COLO829 (cell line): ENCODE measurements around the gene NTNG1.

Experiments used
- DNase-seq: peaks from one replicate; pipeline ENCODE4 v3.0.0; 2012; ENCODE audit warnings: low spot score

The NTNG1 gene

DNA sequence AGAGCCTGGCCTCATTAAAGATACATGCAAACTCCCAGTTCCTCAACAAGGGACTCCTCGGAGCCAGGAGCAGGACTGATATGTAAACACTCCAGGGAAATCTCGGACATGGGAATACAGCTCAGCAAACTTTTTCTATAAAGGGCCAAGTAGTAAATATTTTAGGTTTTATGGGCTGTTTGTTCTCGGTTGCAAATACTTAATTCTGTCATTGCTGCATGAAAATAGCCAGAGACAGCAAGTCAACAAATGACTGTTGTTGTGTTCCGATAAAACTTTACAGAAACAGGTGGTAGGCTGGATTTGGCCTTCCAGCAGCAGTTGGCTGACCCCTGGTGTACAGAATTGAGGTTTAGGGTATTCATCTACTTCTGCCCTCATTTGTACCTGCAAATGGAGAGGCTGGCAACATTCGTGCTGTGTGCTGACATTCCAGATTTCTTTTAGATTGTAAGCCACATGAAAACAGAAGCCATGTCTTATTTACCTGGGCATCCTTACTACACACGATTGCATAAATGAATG, 360.3 kb downstream of the NTNG1 start:
- no peak for DNase-seq

DNA sequence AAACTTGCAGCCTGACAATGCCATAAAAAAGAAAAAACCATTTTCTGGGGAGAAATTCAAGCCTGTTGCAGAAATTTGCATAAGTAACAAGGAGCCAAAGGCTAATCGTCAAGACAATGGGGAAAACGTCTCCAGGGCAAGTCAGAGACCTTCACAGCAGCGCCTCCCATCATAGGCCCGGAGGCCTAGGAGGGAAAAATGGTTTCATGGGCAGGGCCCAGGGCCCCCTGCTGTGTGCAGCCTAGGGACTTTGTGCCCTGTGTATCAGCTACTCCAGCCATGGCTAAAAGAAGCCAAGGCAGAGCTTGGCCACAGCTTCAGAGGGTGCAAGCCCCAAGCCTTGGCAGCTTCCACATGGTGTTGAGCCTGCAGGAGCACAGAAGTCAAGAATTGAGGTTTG, 369.5 kb downstream of the NTNG1 start:
- no peak for DNase-seq

DNA sequence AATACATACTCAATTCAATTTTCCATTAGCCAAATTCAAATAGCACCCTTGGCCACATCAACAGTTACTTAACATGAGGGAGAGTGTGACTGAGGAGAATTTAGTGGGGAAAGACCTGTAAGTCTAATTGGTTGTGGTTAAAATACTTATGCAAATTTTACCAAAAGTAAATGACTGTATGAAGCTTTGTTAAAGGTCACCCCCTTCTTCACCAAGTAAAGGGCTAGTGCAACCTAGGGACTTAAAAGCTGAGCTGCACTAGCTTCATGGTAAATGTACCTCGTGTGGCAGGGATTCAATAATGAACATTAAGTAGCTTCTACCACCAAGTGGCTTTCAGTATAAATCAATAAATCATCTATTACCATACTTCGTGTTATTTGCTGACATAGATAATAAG, 372.0 kb downstream of the NTNG1 start:
- no peak for DNase-seq

DNA sequence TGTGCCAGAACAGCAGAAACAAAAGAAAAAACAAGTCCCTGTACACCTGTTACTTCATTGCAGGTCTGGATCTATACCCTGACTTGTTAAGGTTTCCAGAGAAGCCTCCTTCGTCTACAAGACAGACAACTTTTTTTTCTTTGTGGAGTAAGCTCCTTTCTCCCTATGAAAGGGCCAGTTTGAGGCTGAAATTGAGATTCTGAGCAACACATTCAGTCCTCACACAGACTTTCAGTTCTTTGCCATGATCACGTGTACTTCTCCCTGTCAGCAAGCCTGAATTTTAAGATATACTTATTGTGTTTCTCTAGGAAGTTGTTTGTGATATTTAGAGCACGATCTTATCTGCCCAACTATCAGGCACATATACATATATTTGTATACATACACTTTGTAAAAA, 374.0 kb downstream of the NTNG1 start:
- no peak for DNase-seq

DNA sequence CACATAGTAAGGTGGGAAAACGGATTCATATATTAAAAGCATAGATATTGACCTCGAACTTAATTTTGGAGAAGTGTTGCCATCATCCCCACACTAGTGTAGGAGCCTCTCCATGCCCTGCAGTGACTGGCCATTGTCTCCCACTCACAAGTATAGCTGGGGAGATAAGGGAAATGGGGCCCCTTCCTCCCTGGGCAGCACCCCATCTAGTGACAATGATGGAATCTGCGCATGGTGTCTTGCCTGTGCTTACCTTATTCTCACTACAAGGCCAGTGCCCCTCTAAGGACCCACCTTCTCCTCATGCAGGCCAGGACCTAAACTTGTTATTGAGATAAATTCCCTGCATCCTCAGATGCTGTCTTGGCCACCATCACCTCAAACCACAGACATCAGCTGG, 374.9 kb downstream of the NTNG1 start:
- no peak for DNase-seq

DNA sequence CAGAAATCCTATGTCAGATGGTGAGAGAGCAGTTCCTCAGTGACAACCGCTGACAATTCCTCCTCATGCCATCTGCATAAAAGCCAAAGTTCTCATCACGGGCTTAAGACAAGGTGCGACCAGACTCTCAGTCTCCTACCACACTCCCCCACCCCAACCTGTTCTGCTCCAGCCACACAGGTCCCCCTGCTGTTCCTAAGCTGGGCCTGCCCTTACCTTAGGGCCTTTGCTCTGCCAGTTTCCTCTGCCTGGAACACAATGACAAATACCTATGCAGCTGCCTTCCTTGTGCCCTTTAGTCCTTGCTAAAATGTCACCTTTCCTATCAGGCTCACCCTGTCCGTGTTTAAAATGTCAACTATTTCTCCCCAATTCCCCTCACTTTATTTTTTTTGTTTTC, 382.2 kb downstream of the NTNG1 start:
- DNase-seq = no peak

DNA sequence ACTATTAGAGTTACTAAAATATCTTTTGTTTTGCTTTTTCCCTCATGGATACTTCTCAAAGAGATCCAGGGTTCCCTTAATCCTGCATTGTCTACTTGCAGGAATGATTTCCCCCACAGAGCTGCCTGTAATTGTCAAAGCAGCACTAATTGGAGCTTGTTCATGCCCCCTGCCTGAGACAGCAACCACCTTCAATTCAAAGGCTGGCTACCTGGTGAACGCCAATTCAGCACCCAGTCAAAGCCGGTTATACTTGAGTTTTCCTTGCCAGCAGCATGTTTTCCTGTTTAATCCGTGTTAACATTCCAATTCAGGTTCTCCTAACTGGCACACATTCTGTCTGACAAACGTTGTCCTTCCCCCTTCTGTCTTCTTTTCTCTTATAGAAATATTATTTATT, 382.9 kb downstream of the NTNG1 start:
- no peak for DNase-seq

DNA sequence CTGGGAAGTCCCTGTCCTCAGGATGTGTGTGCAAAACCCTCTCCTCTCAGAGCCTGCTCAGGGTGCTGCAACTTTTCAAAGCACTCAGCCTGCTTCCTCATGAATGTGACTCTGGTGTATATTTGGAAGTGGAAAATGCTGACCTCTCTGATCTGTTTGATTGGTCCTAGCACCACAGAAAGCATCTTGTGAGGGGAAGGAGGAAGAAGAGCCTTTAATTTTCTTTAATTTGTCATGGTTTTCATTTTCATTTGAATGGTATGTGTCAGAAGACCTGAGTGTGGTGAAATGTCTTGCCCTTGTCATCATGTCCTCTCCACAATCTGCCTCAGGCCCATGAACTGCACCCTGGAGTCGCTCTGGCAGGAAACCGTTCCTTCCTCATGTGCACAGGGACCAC, 383.5 kb downstream of the NTNG1 start:
- no peak for DNase-seq

DNA sequence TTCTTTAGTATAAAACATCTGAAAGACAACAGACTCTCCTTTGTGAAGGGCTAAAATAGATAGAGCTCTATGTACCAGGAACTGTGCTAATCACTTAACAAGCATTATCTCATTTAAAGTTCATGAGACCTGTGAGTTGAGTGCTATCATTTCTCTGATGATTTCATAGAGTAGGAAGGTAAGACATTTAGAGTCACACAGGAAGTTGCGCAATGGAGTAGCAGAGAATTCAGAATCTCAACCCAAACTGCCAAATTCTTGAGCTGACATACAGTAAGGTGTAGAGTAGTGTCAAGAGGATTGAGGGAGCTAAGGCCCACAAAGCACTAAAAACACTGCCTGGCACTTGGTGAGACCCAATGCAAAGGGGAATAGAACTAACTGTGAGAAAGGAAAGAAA, 384.3 kb downstream of the NTNG1 start:
- DNase-seq = no peak

DNA sequence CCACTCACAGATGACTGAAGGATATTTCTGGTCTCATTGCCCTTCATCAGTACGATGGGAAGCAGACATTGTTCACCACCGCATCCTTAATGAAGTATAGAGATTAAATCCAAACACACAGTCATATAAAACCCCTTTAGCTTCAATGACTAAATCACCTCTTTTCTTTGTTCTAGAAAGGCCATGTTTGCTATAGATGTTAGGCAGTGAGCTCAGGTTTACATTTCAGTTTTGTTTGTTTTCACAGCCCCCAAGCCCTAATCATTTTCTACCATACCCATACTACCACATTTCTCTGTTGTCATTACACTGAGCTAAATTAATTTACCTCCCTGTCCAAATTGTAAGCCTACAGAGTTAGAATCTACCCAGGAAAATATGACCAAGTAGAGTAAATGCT, 385.1 kb downstream of the NTNG1 start:
- no peak for DNase-seq

DNA sequence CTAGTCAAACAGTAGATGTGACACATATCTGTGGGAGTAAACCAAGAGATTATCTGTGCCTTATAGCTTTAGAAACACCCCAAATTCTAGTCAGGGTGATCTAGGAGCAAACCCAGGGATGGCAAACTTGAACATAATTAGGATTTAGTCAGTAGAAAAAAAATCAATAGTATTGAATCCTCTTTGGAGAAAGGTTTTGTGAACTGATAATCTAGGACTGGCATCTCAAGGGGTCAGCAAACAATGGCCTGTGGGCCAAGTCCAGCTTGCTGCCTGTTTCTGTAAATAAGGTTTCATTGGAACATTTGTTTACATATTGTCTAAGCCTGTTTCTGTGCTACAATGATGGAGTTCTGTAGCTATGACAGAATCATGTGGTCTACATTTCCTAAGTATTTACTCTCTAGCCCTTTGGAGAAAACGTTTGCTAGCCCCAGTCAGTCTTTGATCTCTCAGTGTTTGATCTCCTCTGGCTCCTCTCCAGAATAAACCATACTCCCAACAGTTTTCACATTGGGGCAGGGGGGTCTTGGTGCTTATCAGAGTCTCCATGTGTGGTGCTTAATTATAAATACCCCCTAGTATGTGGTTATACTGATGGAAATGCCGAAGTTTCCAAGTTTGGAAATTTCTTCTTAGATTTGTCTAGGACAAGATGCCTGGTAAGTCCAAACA, 385.8 kb downstream of the NTNG1 start:
- DNase-seq = no peak

DNA sequence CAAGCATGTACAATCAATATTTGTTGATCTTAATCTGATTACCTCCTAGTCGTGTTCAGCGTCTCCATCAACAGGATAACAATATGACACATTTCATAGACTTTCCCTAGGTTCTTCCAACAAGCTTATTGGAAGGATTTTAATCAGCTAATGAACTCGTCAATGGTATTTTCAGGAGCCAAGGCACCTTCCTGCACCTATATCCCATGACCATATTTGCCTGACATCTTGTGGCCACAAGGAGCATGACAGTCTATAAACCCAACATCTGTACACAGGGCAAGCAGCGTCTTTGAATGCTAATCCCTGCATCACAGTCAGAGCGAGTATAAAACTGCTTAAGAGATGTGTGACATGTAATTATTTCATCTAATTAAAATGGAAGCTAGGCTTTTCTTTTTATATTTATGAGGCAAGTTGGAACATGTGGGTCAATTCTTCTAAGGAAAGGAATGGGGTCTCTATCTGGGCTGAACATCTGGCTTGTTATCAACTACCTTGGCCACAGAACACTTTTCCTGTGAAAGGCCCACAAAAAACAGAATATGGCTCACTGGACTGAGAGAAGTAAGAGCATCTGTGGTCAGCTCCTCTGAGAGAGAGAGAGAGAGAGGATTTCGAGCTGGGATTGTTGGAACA, 388.8 kb downstream of the NTNG1 start:
- peak; percentile 51 for DNase-seq

DNA sequence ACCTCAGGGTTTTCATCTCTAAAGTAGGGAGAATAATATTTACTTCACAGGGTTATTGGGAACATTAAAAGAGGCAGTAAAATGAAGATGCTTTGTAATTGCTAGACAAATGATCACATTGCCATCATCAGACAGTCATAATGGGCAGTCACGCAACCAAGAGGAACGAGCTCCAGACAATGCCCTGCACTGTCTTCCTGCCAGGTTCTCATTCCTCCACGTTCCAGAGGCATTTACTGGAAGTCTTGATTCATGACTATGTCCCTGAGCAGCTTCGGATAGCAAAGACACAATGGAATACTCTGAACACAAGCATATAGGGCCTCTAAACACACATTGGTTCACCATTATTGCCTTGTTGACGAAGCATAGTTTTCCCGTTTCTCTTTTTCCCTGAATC, 389.7 kb downstream of the NTNG1 start:
- peak; percentile 81 for DNase-seq

DNA sequence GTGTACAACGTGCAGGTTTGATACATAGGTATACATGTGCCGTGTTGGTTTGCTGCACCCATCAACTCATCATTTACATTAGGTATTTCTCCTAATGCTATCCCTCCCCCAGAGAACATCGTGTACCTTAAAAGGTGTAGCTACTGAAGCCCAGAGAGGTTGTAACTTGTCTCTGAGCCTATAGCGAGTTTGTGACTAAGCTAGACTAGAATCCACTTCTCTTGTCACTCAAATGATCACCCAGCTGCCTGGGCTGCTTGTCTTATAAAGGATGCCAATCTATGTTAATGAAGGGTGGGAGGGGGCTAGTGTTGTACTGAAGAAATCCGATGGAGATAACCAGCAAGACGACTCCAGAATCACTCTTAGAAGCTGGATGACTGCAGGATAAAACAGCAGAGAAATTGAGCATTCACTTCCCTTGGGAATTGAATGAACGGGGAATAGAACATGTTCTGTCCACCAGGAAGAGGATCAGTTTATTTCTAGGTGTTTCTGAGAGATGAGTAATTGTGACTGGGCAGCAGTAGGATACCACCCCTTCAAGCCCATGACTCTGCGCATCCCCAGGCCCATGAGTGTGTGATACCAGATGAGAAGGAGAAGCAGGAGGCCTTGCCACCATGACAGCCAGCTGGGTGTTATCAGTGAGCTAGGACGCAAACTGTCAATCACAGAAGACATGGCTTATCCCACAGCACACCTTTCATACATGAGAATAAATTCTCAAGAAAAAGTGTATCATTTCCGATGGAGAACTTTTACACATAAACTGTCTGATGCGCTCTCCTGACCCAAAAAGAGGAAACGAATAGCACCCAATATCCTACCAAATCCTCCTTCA, 390.4 kb downstream of the NTNG1 start:
- DNase-seq = peak; percentile 8

DNA sequence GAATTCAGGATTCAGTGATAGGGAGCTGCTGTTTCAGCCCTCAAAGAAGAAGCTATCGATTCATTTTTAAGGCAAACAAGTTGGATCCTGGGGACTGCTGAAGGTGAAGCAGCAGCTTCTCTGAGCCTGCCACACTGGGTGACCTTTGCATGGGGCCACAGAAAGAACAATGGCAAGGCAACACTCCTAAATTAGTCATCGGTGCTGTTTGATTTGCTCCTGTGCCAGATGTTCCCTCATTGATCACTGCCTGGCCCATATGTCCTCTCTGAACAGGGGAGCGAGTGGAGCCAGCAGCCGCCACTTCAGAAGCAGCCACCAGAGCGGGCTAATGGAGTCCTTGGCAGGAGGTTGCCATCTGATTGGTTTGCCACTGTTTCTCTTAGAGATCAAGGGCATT, 391.5 kb downstream of the NTNG1 start:
- DNase-seq = no peak
